GM23248 (cell line): ENCODE data around the gene DKK1. TPM values are rescaled to one million over a fixed set of nuclear protein-coding genes. Genes with fewer than 3 reads are reported as not detected.

Experiments
- DNase-seq: peaks from one replicate; pipeline ENCODE4 v3.0.0-alpha.2; 2015
- H2AFZ ChIP-seq: fragments of 200-600 bp; sonication (generic); 2 replicates; pipeline ENCODE4 v1.6.1; 2016; ENCODE audit warnings: antibody characterized with exemption
- H3F3A ChIP-seq: fragments of 200-600 bp; sonication (generic); 2 replicates; pipeline ENCODE4 v1.6.1; 2016; ENCODE audit warnings: mild to moderate bottlenecking, antibody characterized with exemption, mixed run types; ENCODE audit not compliant: insufficient read depth
- H3K27ac ChIP-seq: fragments of 200-600 bp; sonication (generic); 2 replicates; pipeline ENCODE4 v1.5.1; 2016; ENCODE audit warnings: mild to moderate bottlenecking
- H3K27me3 ChIP-seq: fragments of 200-600 bp; sonication (generic); replicated peaks from 2 replicates; pipeline ENCODE4 v1.6.1; 2016; ENCODE audit warnings: mild to moderate bottlenecking; ENCODE audit not compliant: insufficient read depth
- H3K36me3 ChIP-seq: fragments of 200-600 bp; sonication (generic); 2 replicates; pipeline ENCODE4 v1.6.1; 2016; ENCODE audit warnings: low read depth, mild to moderate bottlenecking
- H3K4me1 ChIP-seq: fragments of 200-600 bp; sonication (generic); 2 replicates; pipeline ENCODE4 v1.6.1; 2016; ENCODE audit warnings: mild to moderate bottlenecking; ENCODE audit not compliant: insufficient read depth
- H3K4me2 ChIP-seq: fragments of 200-600 bp; sonication (generic); one replicate; pipeline ENCODE4 v1.6.1; 2016; ENCODE audit warnings: mild to moderate bottlenecking; ENCODE audit not compliant: unreplicated experiment
- H3K4me3 ChIP-seq: fragments of 200-600 bp; sonication (generic); 2 replicates; pipeline ENCODE4 v1.5.1; 2016; ENCODE audit warnings: mild to moderate bottlenecking
- H3K79me2 ChIP-seq: fragments of 200-600 bp; sonication (generic); 2 replicates; pipeline ENCODE4 v1.6.1; 2016; ENCODE audit warnings: mild to moderate bottlenecking; ENCODE audit not compliant: insufficient read depth
- H3K9ac ChIP-seq: fragments of 200-600 bp; sonication (generic); 2 replicates; pipeline ENCODE4 v1.6.1; 2016; ENCODE audit warnings: mild to moderate bottlenecking
- H3K9me2 ChIP-seq: fragments of 200-600 bp; sonication (generic); 2 replicates; pipeline ENCODE4 v1.6.1; 2016; ENCODE audit warnings: mixed run types, mild to moderate bottlenecking, moderate library complexity; ENCODE audit not compliant: insufficient read depth
- H3K9me3 ChIP-seq: fragments of 200-600 bp; sonication (generic); one replicate; pipeline ENCODE4 v1.6.1; 2017; ENCODE audit warnings: low read depth
- H4K20me1 ChIP-seq: fragments of 200-600 bp; sonication (generic); 2 replicates; pipeline ENCODE4 v1.6.0; 2016; ENCODE audit not compliant: insufficient read depth
- EZH2 ChIP-seq: fragments of 200-600 bp; sonication (generic); IDR thresholded peaks from 2 replicates; pipeline ENCODE4 v1.6.1; 2018; ENCODE audit warnings: antibody characterized with exemption, mild to moderate bottlenecking; ENCODE audit not compliant: insufficient read depth, poor library complexity, severe bottlenecking
- EZH2phosphoT487 ChIP-seq: fragments of 200-600 bp; sonication (generic); IDR thresholded peaks from 2 replicates; pipeline ENCODE4 v1.6.1; 2018; ENCODE audit warnings: antibody characterized with exemption, moderate library complexity, mild to moderate bottlenecking, low read depth; ENCODE audit not compliant: insufficient read depth
- WGBS, 2 experiments: methylation state at CpG; one replicate each; pipeline ENCODE4 v1.1.6; 2015 to 2017; ENCODE audit warnings: low lambda C conversion rate in 2 of 2, low coverage in 1 of 2; ENCODE audit errors: missing lambda C conversion rate in 2 of 2; 5-methylcytosine and 5-hydroxymethylcytosine counted together
- in situ Hi-C: fragments of 300-500 bp; cut with MboI; formaldehyde crosslinking; loops from 2 replicates; pipeline ENCODE4 v1.15.0; 2020
- polyA plus RNA-seq: library from polyadenylated mRNA; unstranded; fragments of >200 nt; fragmentation: Nextera tagmentation; extraction: Ambion mirVana; gene quantifications from 2 replicates; pipeline ENCODE4 v1.2.1, GENCODE V29; 2016
- total RNA-seq: library from RNA; depleted of rRNA; stranded (reverse); fragments of >200 nt; shearing (Covaris generic); gene quantifications from 2 replicates; pipeline ENCODE4 v1.2.3, GENCODE V29; 2014

DKK1 gene
- total and polyA plus RNA-seq, 2 experiments from 2014 or later: 558 to 748 TPM

- Histone ChIP-seq H3K4me3 (no peak overlapping the region), H3K27ac (no peak overlapping the region), H3F3A (peaks cover 3% of the 10 kb centered on the region; the same call in 1 of the 2 replicates), H3K79me2 (no peaks in the 10 kb centered on the region), H3K27me3 (no peaks in the 10 kb centered on the region), H3K36me3 (no peaks in the 10 kb centered on the region), H4K20me1 (no peaks in the 10 kb centered on the region), H3K4me2 (no peak overlapping the region), H3K4me1 (peaks cover 19% of the 10 kb centered on the region), H3K9me3 (no peaks in the 10 kb centered on the region), H3K9me2 (no peaks in the 10 kb centered on the region), H2AFZ (no peak overlapping the region), H3K9ac (no peak overlapping the region)
- TF ChIP-seq EZH2 (no peak), EZH2phosphoT487 (no peak)
- no peak for DNase-seq
- in situ Hi-C loops: no loop called here
- 87 to 95% methylated on average over 5 of the region's 5 CpGs for WGBS, 2 experiments
Measured at GRCh38 chr10:52347327-52347667, 33.2 kb downstream of the DKK1 start.

GRCh38 chr10:52348037-52348564, 34.0 kb downstream of the DKK1 start:
- no peaks in the 10 kb centered on the region for H3K9me2 ChIP-seq
- no peaks in the 10 kb centered on the region for H3K9me3 ChIP-seq
- in situ Hi-C loops: no loop called here
- no peaks in the 10 kb centered on the region for H3K27me3 ChIP-seq
- no peaks in the 10 kb centered on the region for H3K36me3 ChIP-seq
- no peak for DNase-seq
- H3K4me1 ChIP-seq: peaks cover 22% of the 10 kb centered on the region
- no peaks in the 10 kb centered on the region for H3K79me2 ChIP-seq
- H2AFZ ChIP-seq: no peak overlapping the region
- no peak overlapping the region for H3K27ac ChIP-seq
- no peak overlapping the region for H3K9ac ChIP-seq
- H3K4me3 ChIP-seq: no peak overlapping the region
- H4K20me1 ChIP-seq: no peaks in the 10 kb centered on the region
- 65 to 69% methylated on average over 5 of the region's 5 CpGs for WGBS, 2 experiments
- H3F3A ChIP-seq: peaks cover 6% of the 10 kb centered on the region; the same call in 1 of the 2 replicates
- H3K4me2 ChIP-seq: no peak overlapping the region
- no peak for TF ChIP-seq EZH2phosphoT487
- no peak for TF ChIP-seq EZH2

- Histone ChIP-seq H3K9me3 (no peaks in the 10 kb centered on the region), H3K27ac (peak overlapping the region; percentile 16), H4K20me1 (no peaks in the 10 kb centered on the region), H3K4me1 (peaks cover 35% of the 10 kb centered on the region), H3K4me2 (peak overlapping the region; percentile 50), H3K4me3 (no peak overlapping the region; the same call in 1 of the 2 replicates), H3K27me3 (no peaks in the 10 kb centered on the region), H3K9me2 (no peaks in the 10 kb centered on the region), H3K36me3 (no peaks in the 10 kb centered on the region), H3K79me2 (no peaks in the 10 kb centered on the region), H3K9ac (no peak overlapping the region), H3F3A (peaks cover 13% of the 10 kb centered on the region; the same call in 1 of the 2 replicates), H2AFZ (peak overlapping the region; percentile 52)
- DNase-seq: peak; percentile 28
- TF ChIP-seq EZH2phosphoT487 (no peak), EZH2 (no peak)
- in situ Hi-C loops: no loop called here
- WGBS, 2 experiments: 10 to 14% methylated on average over 2 of the region's 2 CpGs
Measured at GRCh38 chr10:52351914-52352330, 37.8 kb downstream of the DKK1 start.

- H3K27ac ChIP-seq: peak overlapping the region; percentile 51
Measured at GRCh38 chr10:52353205-52353604, 39.1 kb downstream of the DKK1 start.

More at GRCh38 chr10:52353205-52353604, 39.1 kb downstream of the DKK1 start:
- no peaks in the 10 kb centered on the region for H3K9me3 ChIP-seq
- no peaks in the 10 kb centered on the region for H3K9me2 ChIP-seq
- no peak for DNase-seq
- H3K4me2 ChIP-seq: no peak overlapping the region
- no peak for TF ChIP-seq EZH2phosphoT487
- TF ChIP-seq EZH2: no peak
- no peaks in the 10 kb centered on the region for H3K27me3 ChIP-seq
- H3K36me3 ChIP-seq: no peaks in the 10 kb centered on the region
- H3K9ac ChIP-seq: no peak overlapping the region
- H3F3A ChIP-seq: peaks cover 13% of the 10 kb centered on the region; the same call in 1 of the 2 replicates
- in situ Hi-C loops: no loop called here
- peaks cover 35% of the 10 kb centered on the region for H3K4me1 ChIP-seq
- no peak overlapping the region for H3K4me3 ChIP-seq
- H4K20me1 ChIP-seq: no peaks in the 10 kb centered on the region
- no peaks in the 10 kb centered on the region for H3K79me2 ChIP-seq
- no peak overlapping the region for H2AFZ ChIP-seq
- WGBS, 2 experiments: 97 to 99% methylated on average over 2 of the region's 2 CpGs
